Measurements from ENCODE around the gene SYNE1. TPM values are rescaled to one million over a fixed set of nuclear protein-coding genes. Genes with fewer than 3 reads are reported as not detected.
"Not testable (repeated sequence)": the region's sequence is repeated elsewhere in the genome, so short reads cannot be mapped to it uniquely, and the experiment has no call there.

SYNE1 gene
- total RNA-seq, 1 donor from 2014 or later, result 233 TPM

DNA sequence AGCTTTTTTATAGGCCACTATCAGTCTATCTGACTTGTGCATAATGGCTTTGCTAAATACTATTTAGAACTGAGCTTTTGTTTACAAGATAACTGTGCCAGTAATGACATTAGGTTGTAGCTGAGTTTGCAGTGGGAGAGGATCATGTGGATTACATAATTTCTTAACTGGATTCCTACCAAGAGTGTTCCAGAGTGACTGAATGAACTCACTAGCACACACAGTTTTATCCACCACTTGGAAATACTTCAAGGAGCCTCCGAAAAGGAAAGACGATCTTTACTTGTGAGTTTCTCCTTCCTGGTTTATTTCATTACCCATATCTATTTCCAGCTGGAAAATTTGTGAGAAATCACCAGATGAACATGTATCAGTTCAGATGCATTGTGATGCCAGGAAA, 10.9 kb upstream of the SYNE1 start:
- TF ChIP-seq, protein P1, sequence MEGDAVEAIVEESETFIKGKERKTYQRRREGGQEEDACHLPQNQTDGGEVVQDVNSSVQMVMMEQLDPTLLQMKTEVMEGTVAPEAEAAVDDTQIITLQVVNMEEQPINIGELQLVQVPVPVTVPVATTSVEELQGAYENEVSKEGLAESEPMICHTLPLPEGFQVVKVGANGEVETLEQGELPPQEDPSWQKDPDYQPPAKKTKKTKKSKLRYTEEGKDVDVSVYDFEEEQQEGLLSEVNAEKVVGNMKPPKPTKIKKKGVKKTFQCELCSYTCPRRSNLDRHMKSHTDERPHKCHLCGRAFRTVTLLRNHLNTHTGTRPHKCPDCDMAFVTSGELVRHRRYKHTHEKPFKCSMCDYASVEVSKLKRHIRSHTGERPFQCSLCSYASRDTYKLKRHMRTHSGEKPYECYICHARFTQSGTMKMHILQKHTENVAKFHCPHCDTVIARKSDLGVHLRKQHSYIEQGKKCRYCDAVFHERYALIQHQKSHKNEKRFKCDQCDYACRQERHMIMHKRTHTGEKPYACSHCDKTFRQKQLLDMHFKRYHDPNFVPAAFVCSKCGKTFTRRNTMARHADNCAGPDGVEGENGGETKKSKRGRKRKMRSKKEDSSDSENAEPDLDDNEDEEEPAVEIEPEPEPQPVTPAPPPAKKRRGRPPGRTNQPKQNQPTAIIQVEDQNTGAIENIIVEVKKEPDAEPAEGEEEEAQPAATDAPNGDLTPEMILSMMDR (IDR thresholded peaks at IDR 0.05), result no peak
- Histone ChIP-seq H3K4me3 (no peak overlapping the region), H3K27me3 (no peaks in the 10 kb centered on the region), H3K27ac (no peak overlapping the region), H3K36me3 (no peaks in the 10 kb centered on the region), H3K9me3 (no peaks in the 10 kb centered on the region), H3K4me1 (no peaks in the 10 kb centered on the region)
- DNase-seq (ENCODE audit: low spot score in 2 of 2), result no peak
- intact Hi-C loops (cut with DNase I), result no loop called here

DNA sequence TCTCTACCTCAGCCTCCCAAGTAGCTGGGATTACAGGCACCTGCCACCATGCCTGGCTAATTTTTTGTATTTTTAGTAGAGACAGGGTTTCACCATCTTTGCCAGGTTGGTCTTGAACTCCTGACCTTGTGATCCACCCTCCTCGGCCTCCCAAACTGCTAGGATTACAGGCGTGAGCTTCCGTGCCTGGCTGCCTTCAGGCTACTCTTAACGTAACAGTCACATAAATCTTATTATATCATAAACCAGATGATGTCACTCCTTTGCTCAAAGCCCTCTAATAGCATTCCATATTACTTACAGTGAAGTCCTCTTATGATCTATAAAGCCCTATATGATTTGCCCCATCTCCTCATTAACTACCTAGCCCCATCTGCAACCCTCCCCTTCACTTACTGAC, 9.6 kb upstream of the SYNE1 start:
- DNase-seq (ENCODE audit: low spot score in 2 of 2); H3K36me3 ChIP-seq; H3K9me3 ChIP-seq; H3K4me1 ChIP-seq; H3K27ac ChIP-seq; H3K27me3 ChIP-seq; intact Hi-C loops (cut with DNase I); H3K4me3 ChIP-seq: not testable (repeated sequence)

DNA sequence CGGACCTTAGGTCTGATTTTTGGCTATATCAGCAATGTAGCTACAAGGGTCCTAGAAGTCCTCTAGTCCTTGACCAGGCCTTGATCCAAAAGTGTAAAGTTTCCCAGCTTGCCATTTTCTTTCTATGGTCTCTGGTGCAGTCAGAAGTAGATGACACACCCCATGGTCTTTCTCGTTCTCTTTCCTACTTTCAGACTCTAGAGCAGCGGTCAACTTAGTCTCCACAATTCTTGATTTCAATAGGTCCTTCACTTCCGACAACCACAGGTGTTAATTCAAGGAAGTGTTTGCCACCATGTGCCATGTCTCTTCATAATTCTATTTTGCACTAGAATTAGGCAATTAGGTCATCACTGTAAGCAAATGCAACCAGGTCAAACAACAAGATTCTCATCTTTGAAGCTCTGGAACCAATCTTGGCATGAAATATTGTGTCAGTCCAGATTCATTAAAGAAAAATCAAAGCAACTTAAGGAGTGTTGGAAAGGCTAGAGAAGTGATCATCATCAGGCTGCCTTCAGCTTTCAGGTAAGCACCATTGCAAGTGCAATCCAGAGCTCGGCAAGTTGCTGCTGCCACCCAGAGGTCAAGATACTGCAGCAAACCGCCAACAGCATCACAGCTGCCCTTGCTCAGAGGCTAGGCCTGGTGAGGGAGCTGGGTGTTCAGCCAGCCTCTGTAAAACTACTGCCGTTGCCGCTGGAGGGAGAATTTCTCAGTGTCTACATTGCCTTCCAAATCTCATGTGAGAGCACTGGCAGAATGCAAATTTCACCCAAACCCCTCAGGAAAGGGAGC, 5.6 kb upstream of the SYNE1 start:
- H3K27ac ChIP-seq, result no peak overlapping the region
- DNase-seq (ENCODE audit: low spot score in 2 of 2), result no peak
- H3K27me3 ChIP-seq, result no peaks in the 10 kb centered on the region
- no peaks in the 10 kb centered on the region for H3K4me1 ChIP-seq
- H3K4me3 ChIP-seq, result no peak overlapping the region
- H3K9me3 ChIP-seq, result no peaks in the 10 kb centered on the region
- intact Hi-C loops (cut with DNase I), result no loop called here
- H3K36me3 ChIP-seq, result no peaks in the 10 kb centered on the region
- TF ChIP-seq, protein P1 (IDR thresholded peaks at IDR 0.05), result peak; percentile 12 to 51 (median 26)

DNA sequence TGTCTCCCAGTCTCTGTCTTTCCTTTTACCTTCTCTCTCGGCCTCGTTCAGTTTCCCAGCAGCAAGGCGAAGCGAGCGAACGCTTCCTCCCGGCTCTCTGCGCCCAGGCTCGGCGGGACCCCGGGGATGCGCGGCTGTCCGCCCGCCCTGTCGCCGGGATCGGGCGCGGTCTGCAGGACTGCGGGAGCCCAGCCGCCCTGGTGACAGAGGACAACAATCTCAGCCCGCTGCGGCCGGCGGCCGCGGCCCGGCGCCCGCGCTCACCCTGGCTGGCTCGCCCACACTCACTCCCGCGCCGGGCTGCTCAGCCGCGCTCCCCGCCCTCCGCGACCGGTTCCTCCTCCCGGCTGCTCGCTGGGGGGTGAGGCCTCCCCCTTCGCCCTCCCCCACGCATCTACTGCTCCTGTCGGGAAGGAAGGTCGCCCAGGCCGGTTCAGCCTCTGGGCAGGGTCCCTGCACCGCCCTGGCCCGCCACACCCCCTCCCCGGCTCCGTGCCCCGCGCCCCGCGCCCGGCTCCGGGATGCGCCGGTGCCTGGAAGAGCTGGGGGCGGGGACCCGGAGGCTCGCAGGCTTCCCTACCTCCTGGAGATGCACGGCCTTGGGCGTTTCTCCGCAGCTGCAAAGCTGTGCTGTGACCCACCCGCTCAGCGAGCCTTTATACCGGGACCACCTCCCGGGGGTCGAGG, 410 bp downstream of the SYNE1 start:
- H3K27ac ChIP-seq, result no peak overlapping the region
- intact Hi-C loops (cut with DNase I), result no loop called here

DNA sequence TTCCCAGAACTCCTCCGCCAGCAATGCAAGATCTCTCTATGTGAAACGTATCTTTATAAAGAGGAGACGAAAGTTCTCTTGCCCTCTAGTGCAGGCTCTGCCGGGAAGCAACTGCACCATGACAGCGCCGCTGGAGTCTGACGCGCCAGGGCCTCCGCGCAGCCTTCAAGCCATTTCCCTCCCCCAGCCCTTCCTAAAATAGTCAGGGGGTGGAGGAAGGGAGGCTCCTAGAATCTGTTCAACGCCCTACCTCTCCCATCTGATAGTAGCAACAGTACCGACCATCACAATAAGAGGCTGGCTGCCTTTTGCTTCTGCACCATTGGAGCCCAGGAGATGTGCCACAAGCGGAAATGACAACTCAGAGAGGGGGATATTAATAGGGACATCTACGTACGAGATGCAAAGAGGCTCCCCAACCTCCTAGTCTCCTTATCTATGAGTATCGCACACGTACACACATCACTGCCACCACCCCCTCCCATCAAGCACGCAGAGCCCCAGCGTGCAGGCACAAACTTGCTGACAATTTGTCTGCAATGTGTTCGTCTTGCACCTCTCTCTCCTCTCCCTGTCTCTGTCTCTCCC, 1.0 kb downstream of the SYNE1 start:
- no peaks in the 10 kb centered on the region for H3K4me1 ChIP-seq
- H3K27ac ChIP-seq, result no peak overlapping the region
- TF ChIP-seq, protein P1 (IDR thresholded peaks at IDR 0.05), result no peak
- intact Hi-C loops (cut with DNase I), result no loop called here
- H3K27me3 ChIP-seq, result no peaks in the 10 kb centered on the region
- peak overlapping the region; percentile 68 to 78 for H3K4me3 ChIP-seq
- no peaks in the 10 kb centered on the region for H3K36me3 ChIP-seq
- no peak for DNase-seq (ENCODE audit: low spot score in 2 of 2)
- H3K9me3 ChIP-seq, result no peaks in the 10 kb centered on the region

More for the DNA sequence above, 410 bp downstream of the SYNE1 start:
- peak in 1 of 2 donors; percentile 65 for DNase-seq (ENCODE audit: low spot score in 2 of 2)
- Histone ChIP-seq H3K9me3 (no peaks in the 10 kb centered on the region), H3K36me3 (no peaks in the 10 kb centered on the region), H3K27me3 (no peaks in the 10 kb centered on the region), H3K4me3 (peak overlapping the region; percentile 68 to 78), H3K4me1 (no peaks in the 10 kb centered on the region)
- TF ChIP-seq, protein P1 (IDR thresholded peaks at IDR 0.05), result no peak

DNA sequence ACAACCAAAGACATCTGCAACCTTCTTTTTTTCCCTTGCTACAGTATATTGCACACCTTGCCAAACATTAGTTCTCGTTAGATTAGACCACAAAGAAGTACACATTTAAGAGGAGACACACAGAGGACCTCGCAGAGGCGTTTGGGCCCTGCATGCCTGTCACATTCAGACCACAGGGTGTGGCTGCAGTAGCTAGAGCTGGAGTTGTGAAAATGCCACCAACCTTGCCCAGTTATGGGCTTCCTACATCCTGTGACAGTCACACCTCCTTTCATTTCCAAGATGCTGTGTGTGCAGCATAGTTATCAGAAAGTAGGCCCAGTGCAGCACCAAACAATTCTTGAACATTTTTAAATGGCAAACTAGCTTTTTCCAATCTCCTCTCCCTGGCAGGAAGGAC, 2.4 kb downstream of the SYNE1 start:
- TF ChIP-seq, protein P1 (IDR thresholded peaks at IDR 0.05), result no peak
- H3K36me3 ChIP-seq, result no peaks in the 10 kb centered on the region
- H3K4me1 ChIP-seq, result no peaks in the 10 kb centered on the region
- no peak overlapping the region for H3K27ac ChIP-seq
- no peak overlapping the region for H3K4me3 ChIP-seq
- H3K9me3 ChIP-seq, result no peaks in the 10 kb centered on the region
- no peak for DNase-seq (ENCODE audit: low spot score in 2 of 2)
- intact Hi-C loops (cut with DNase I), result no loop called here
- H3K27me3 ChIP-seq, result no peaks in the 10 kb centered on the region

Measured in ascending aorta (tissue), 2 donors.